NCI-H146 treated with DMSO at 0.1 percent for 48 hours (cell line): ENCODE measurements around the gene GABBR1.
A peak's percentile ranks its signal among the peaks of the same experiment; 100 is the strongest.

Experiments used
- DNase-seq: peaks from one replicate; lab custom pipeline; 2025; ENCODE audit not compliant: unreplicated experiment; lab: John Stamatoyannopoulos, UW

The GABBR1 gene

GRCh38 chr6:29653452-29654038, 20.6 kb upstream of the GABBR1 start:
- DNase-seq: peak; percentile 77

GRCh38 chr6:29652198-29652584, 19.2 kb upstream of the GABBR1 start:
- DNase-seq: no peak

- DNase-seq: peak; percentile 59
These were observed 18.6 kb upstream of the GABBR1 start for GRCh38 chr6:29651413-29652197.

- peak; percentile 96 for DNase-seq
These were observed 17.0 kb upstream of the GABBR1 start for GRCh38 chr6:29649701-29650673.

GRCh38 chr6:29647927-29648642, 15.1 kb upstream of the GABBR1 start:
- no peak for DNase-seq

- DNase-seq: no peak
These were observed 8.6 kb upstream of the GABBR1 start for GRCh38 chr6:29641430-29642148.

GRCh38 chr6:29637247-29637646, 4.3 kb upstream of the GABBR1 start:
- DNase-seq: no peak

- peak; percentile 61 for DNase-seq
These were observed 537 bp upstream of the GABBR1 start for GRCh38 chr6:29633534-29633905.

GRCh38 chr6:29631860-29632731, 887 bp downstream of the GABBR1 start:
- peak; percentile 48 for DNase-seq

- DNase-seq: no peak
These were observed 1.7 kb downstream of the GABBR1 start for GRCh38 chr6:29631209-29631810.

GRCh38 chr6:29630315-29630714, 2.7 kb downstream of the GABBR1 start:
- no peak for DNase-seq

GRCh38 chr6:29629571-29629970, 3.4 kb downstream of the GABBR1 start:
- DNase-seq: no peak

- DNase-seq: peak; percentile 73
These were observed 4.3 kb downstream of the GABBR1 start for GRCh38 chr6:29628419-29629281.

GRCh38 chr6:29627755-29628418, 5.1 kb downstream of the GABBR1 start:
- peak; percentile 57 for DNase-seq

- DNase-seq: no peak
These were observed 5.8 kb downstream of the GABBR1 start for GRCh38 chr6:29626948-29627754.

GRCh38 chr6:29625337-29625930, 7.5 kb downstream of the GABBR1 start:
- DNase-seq: no peak
